Gastrocnemius medialis (tissue), 4 donors: ENCODE data around the gene SERPINE1.
"Not testable (repeated sequence)": the region's sequence is repeated elsewhere in the genome, so short reads cannot be mapped to it uniquely, and the experiment has no call there.

Experiments used
- CTCF ChIP-seq, 5 experiments: fragments of 450-650 bp in 3 of 5; fragments of 200-600 bp in 2 of 5; sonication (generic) in 2 of 5; IDR thresholded peaks in 4 of 5; conservative IDR thresholded peaks in 1 of 5; 1 replicate in 4 of 5; 2 replicates in 1 of 5; pipeline ENCODE4 v1.5.1; 2016 to 2019; ENCODE audit warnings: antibody characterized with exemption in 5 of 5, mild to moderate bottlenecking in 3 of 5, moderate library complexity in 3 of 5
- POLR2A ChIP-seq, 2 donors: fragments of 450-650 bp; IDR thresholded peaks; one replicate each; pipeline ENCODE4 v1.6.1; 2017; ENCODE audit warnings: antibody characterized with exemption in 2 of 2, mild to moderate bottlenecking in 2 of 2, moderate library complexity in 2 of 2

GRCh38 chr7:101132626-101133600 is 6.0 kb downstream of the SERPINE1 start:
- not testable (repeated sequence) for TF ChIP-seq CTCF (IDR thresholded peaks at IDR 0.05 in 4 of 5, conservative IDR thresholded peaks at IDR 0.05 in 1 of 5); POLR2A (IDR thresholded peaks at IDR 0.05)
